GM12878 (cell line): ENCODE measurements around the gene CARD16. TPM values are rescaled to one million over a fixed set of nuclear protein-coding genes. Genes with fewer than 3 reads are reported as not detected.
"Not testable (repeated sequence)": the region's sequence is repeated elsewhere in the genome, so short reads cannot be mapped to it uniquely, and the experiment has no call there.

Experiments
- ATAC-seq: fragments of 200-7000 bp; cut with Tn5 transposase; 3 replicates; pipeline ENCODE4 v1.9.1; 2020; ENCODE audit warnings: mild to moderate bottlenecking, moderate library complexity
- BruUV-seq: library from RNA; stranded (reverse); fragments of 400-500 nt; replicated peaks from 2 replicates; lab custom pipeline; 2021; lab: Mats Ljungman, UMichigan
- CTCF ChIA-PET: fragments of 300-600 bp; sonication (Branson Sonifier 250); formaldehyde crosslinking; extraction: SDS; loops from one replicate; lab custom pipeline; 2021; ENCODE audit warnings: inconsistent platforms; lab: Yijun Ruan, JAX
- POLR2A ChIA-PET: fragments of 350-600 bp; formaldehyde crosslinking; extraction: SDS; loops from one replicate; lab custom pipeline; 2021; ENCODE audit warnings: inconsistent platforms; lab: Charles Lee
- RAD21 ChIA-PET: fragments of 300-600 bp; sonication (Branson Sonifier 250); formaldehyde crosslinking; loops from one replicate; lab custom pipeline; 2023; ENCODE audit warnings: antibody characterized with exemption; ENCODE audit not compliant: unreplicated experiment; lab: Charles Lee
- SMC1A ChIA-PET: fragments of 300-600 bp; sonication (Branson Sonifier 250); formaldehyde crosslinking; loops from one replicate; lab custom pipeline; 2023; ENCODE audit not compliant: unreplicated experiment, uncharacterized antibody; lab: Charles Lee
- DNase-seq: peaks from one replicate; pipeline ENCODE4 v3.0.0-alpha.2; 2011; ENCODE audit warnings: low read depth, low spot score
- FAIRE-seq: peaks from 3 replicates; lab custom pipeline; 2011; peaks lifted over from hg19 to GRCh38; lab: Jason Lieb, UNC
- H2AFZ ChIP-seq: 2 replicates; pipeline ENCODE4 v1.6.0; 2011; ENCODE audit warnings: low read depth, low read length, control low read depth; ENCODE audit not compliant: control insufficient read depth
- H3K27ac ChIP-seq: 2 replicates; pipeline ENCODE4 v1.5.1; 2011; ENCODE audit warnings: control low read depth; ENCODE audit not compliant: control insufficient read depth, insufficient read depth
- H3K27me3 ChIP-seq, 2 experiments: replicated peaks in 1 of 2; 2 replicates each; pipeline versions ENCODE4 v1.6.0 to v1.6.1; 2011; ENCODE audit warnings: low read length in 1 of 2; ENCODE audit not compliant: control insufficient read depth in 2 of 2, insufficient read depth in 2 of 2
- H3K36me3 ChIP-seq, 2 experiments: 2 replicates each; pipeline ENCODE4 v1.5.1; 2011; ENCODE audit warnings: low read length in 1 of 2; ENCODE audit not compliant: control insufficient read depth in 2 of 2, insufficient read depth in 2 of 2
- H3K4me1 ChIP-seq: 2 replicates; pipeline ENCODE4 v1.6.1; 2011; ENCODE audit warnings: mild to moderate bottlenecking, low read length, moderate library complexity, mixed read lengths; ENCODE audit not compliant: control insufficient read depth, insufficient read depth
- H3K4me2 ChIP-seq: 2 replicates; pipeline ENCODE4 v1.6.0; 2011; ENCODE audit warnings: control low read depth; ENCODE audit not compliant: control insufficient read depth, insufficient read depth
- H3K4me3 ChIP-seq: fragments of 200-600 bp; sonication (generic); 2 replicates; pipeline ENCODE4 v1.5.1; 2016
- H3K79me2 ChIP-seq: 2 replicates; pipeline ENCODE4 v1.6.0; 2011; ENCODE audit warnings: low read length; ENCODE audit not compliant: control insufficient read depth, insufficient read depth
- H3K9ac ChIP-seq: 2 replicates; pipeline ENCODE4 v1.8.0; 2011; ENCODE audit warnings: low read length, control low read depth, mixed read lengths; ENCODE audit not compliant: control insufficient read depth, insufficient read depth
- H3K9me3 ChIP-seq: replicated peaks from 3 replicates; pipeline ENCODE4 v1.5.1; 2011; ENCODE audit warnings: mild to moderate bottlenecking, low read length; ENCODE audit not compliant: control insufficient read depth, insufficient read depth
- H4K20me1 ChIP-seq: 2 replicates; pipeline ENCODE4 v1.6.0; 2011; ENCODE audit not compliant: control insufficient read depth, insufficient read depth
- CHD2 ChIP-seq: IDR thresholded peaks from 2 replicates; pipeline ENCODE4 v1.6.1; 2011; ENCODE audit warnings: low read depth, low read length, improper control_type of control experiment, borderline replicate concordance
- ZNF687 ChIP-seq: fragments of 450-650 bp; IDR thresholded peaks from 2 replicates; pipeline ENCODE4 v1.6.1; 2017; ENCODE audit warnings: mild to moderate bottlenecking, moderate library complexity
- WGBS: methylation state at CpG from one replicate; pipeline ENCODE4 v1.1.6; 2016; ENCODE audit warnings: low lambda C conversion rate; ENCODE audit not compliant: insufficient replicate concordance, insufficient coverage; ENCODE audit errors: missing lambda C conversion rate; 5-methylcytosine and 5-hydroxymethylcytosine counted together
- in situ Hi-C: fragments of 300-500 bp; cut with MboI; formaldehyde crosslinking; loops from 9 replicates; pipeline ENCODE4 v1.14.3; 2018; ENCODE audit warnings: mixed read lengths
- intact Hi-C: fragments of 100-400 bp; cut with micrococcal nuclease; formaldehyde crosslinking; loops from one replicate; pipeline ENCODE4 v1.14.2; 2022; ENCODE audit not compliant: unreplicated experiment
- polyA plus RNA-seq, 11 experiments: library from polyadenylated mRNA; depleted of rRNA in 4 of 11; unstranded in 6 of 11; stranded (reverse) in 5 of 11; fragments of >200 nt; fragmentation: Nextera tagmentation in 4 of 11; fragmentation: Illumina TruSeq in 1 of 11; extraction: Ambion mirVana in 4 of 11; extraction: Trizol in 1 of 11; gene quantifications; 1 replicate in 1 of 11; 2 replicates in 10 of 11; pipeline versions ENCODE4 v1.2.1 to v1.2.3, GENCODE V29; 2011 to 2016; ENCODE audit warnings: inconsistent platforms in 2 of 11, missing spikeins in 2 of 11, low read depth in 1 of 11
- total RNA-seq, 4 experiments: library from RNA; depleted of rRNA in 3 of 4; stranded (reverse); fragments of >200 nt in 3 of 4; fragmentation: Illumina TruSeq in 1 of 4; extraction: Trizol in 1 of 4; gene quantifications; 2 replicates each; pipeline versions ENCODE4 v1.2.1 to v1.2.3, GENCODE V29; 2013 to 2021

CARD16 gene
- total and polyA plus RNA-seq, 10 of the 15 experiments (the other 5 are each of a cell fraction or from before 2014, with no cell fraction given) = 11.8 to 76.3 (median 25.9) TPM

- TF ChIP-seq ZNF687 (no peak), CHD2 (no peak)
Observed at GRCh38 chr11:105073456-105074165, 28.5 kb upstream of the CARD16 start (continued).

DNA sequence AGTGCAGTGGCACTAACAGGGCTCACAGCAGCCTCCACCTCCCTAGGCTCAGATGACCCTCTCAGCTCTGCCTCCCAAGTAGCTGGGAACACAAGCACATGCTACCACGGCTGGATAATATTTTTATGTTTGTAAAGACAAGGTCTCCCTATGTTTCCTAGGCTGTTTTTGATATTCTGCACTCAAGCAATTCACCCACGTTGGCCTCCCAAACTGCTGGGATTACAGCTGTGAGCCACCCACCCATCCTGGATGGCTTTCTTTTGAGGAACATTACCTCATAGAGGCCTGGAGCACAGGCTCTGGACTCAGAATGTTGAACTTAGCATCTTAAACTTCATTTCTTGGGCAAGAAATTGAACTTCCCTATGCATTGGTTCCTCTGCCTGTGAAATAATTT lies 26.9 kb upstream of the CARD16 start:
- BruUV-seq, H3K36me3 ChIP-seq, POLR2A ChIA-PET, SMC1A ChIA-PET, intact Hi-C loops, RAD21 ChIA-PET, H3K9me3 ChIP-seq, H3K79me2 ChIP-seq, in situ Hi-C loops, H2AFZ ChIP-seq, H3K4me2 ChIP-seq, H3K4me3 ChIP-seq, FAIRE-seq, H3K4me1 ChIP-seq, H4K20me1 ChIP-seq, ATAC-seq, DNase-seq, H3K9ac ChIP-seq, H3K27me3 ChIP-seq, H3K27ac ChIP-seq, CTCF ChIA-PET: not testable (repeated sequence)
- 0% methylated on average over 1 of the region's 2 CpGs for WGBS
